HEK293 (cell line): ENCODE measurements around the gene C11orf54.

Source experiments
- MEIS1 ChIP-seq: sonication (generic); formaldehyde crosslinking; IDR thresholded peaks from 2 replicates; pipeline ENCODE4 v1.8.1; 2022; ENCODE audit warnings: missing genetic modification reagents, mild to moderate bottlenecking, borderline replicate concordance
- ZNF114 ChIP-seq: fragments of 450-650 bp; formaldehyde crosslinking; IDR thresholded peaks from 2 replicates; pipeline ENCODE4 v1.5.0; 2017; ENCODE audit warnings: missing biosample characterization, missing genetic modification characterization
- ZNF521 ChIP-seq: fragments of 450-650 bp; formaldehyde crosslinking; IDR thresholded peaks from 2 replicates; pipeline ENCODE4 v1.5.1; 2017; ENCODE audit warnings: missing biosample characterization, mild to moderate bottlenecking, missing genetic modification characterization
- TF ChIP-seq, protein P1 (sequence below): fragments of 450-650 bp; formaldehyde crosslinking; IDR thresholded peaks from 2 replicates; pipeline ENCODE4 v1.5.1; 2016; ENCODE audit warnings: missing biosample characterization, missing genetic modification characterization

GRCh38 chr11:93728792-93729128 is 12.7 kb upstream of the C11orf54 start:
- TF ChIP-seq MEIS1 (CRISPR knock-in tag) (no peak), ZNF114 (tag by site-specific recombination) (no peak), ZNF521 (tag by site-specific recombination) (no peak)
- TF ChIP-seq, protein P1, sequence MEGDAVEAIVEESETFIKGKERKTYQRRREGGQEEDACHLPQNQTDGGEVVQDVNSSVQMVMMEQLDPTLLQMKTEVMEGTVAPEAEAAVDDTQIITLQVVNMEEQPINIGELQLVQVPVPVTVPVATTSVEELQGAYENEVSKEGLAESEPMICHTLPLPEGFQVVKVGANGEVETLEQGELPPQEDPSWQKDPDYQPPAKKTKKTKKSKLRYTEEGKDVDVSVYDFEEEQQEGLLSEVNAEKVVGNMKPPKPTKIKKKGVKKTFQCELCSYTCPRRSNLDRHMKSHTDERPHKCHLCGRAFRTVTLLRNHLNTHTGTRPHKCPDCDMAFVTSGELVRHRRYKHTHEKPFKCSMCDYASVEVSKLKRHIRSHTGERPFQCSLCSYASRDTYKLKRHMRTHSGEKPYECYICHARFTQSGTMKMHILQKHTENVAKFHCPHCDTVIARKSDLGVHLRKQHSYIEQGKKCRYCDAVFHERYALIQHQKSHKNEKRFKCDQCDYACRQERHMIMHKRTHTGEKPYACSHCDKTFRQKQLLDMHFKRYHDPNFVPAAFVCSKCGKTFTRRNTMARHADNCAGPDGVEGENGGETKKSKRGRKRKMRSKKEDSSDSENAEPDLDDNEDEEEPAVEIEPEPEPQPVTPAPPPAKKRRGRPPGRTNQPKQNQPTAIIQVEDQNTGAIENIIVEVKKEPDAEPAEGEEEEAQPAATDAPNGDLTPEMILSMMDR (tag by site-specific recombination): no peak
